Motor neuron (in vitro differentiated cells): ENCODE measurements around the gene CHPT1. TPM values are rescaled to one million over a fixed set of nuclear protein-coding genes. Genes with fewer than 3 reads are reported as not detected.

ENCODE experiments used
- ATAC-seq, 8 experiments: fragments of 200-7000 bp; cut with Tn5 transposase; replicated peaks in 6 of 8; 2 replicates each; pipeline ENCODE4 v1.8.0; 2021; ENCODE audit warnings: mild to moderate bottlenecking in 8 of 8, moderate library complexity in 8 of 8
- H3K27ac ChIP-seq, 2 donors: fragments of 250-450 bp; sonication (Bioruptor Pico); 2 replicates each; pipeline ENCODE4 v1.9.0; 2021; ENCODE audit warnings: antibody characterized with exemption in 2 of 2, mild to moderate bottlenecking in 2 of 2, moderate library complexity in 1 of 2
- H3K4me1 ChIP-seq, 2 donors: fragments of 250-450 bp; sonication (Bioruptor Pico); replicated peaks in 1 of 2; 2 replicates each; pipeline ENCODE4 v1.6.1; 2021; ENCODE audit warnings: antibody characterized with exemption in 2 of 2, mild to moderate bottlenecking in 2 of 2, moderate library complexity in 1 of 2
- H3K4me3 ChIP-seq, 5 donors: fragments of 250-450 bp; sonication (Bioruptor Pico); 2 replicates each; pipeline ENCODE4 v1.9.0; 2021; ENCODE audit warnings: antibody characterized with exemption in 5 of 5, mild to moderate bottlenecking in 5 of 5, moderate library complexity in 4 of 5
- WGBS, 10 experiments: fragments of 450-650 bp; shearing (Covaris generic); methylation state at CpG; one replicate each; pipeline ENCODE4 v1.0.0; 2022; 5-methylcytosine and 5-hydroxymethylcytosine counted together
- in situ Hi-C, 9 experiments: fragments of 400-800 bp; cut with MboI; loops; one replicate each; pipeline ENCODE4 v1.15.0; 2021; ENCODE audit warnings: low sequenced_read_pairs in 9 of 9, low pct_unique_long_range_greater_than_20kb in 2 of 9; ENCODE audit not compliant: unreplicated experiment in 9 of 9
- total RNA-seq, 8 experiments: library from RNA; unstranded; fragments of 300-600 nt; gene quantifications; 2 replicates each; pipeline versions ENCODE4 v1.2.3 to v1.2.4, GENCODE V29; 2022

The CHPT1 gene
- total RNA-seq, 8 experiments from 2014 or later: 13.7 to 124 (median 20.7) TPM

GRCh38 chr12:101691503-101692096 lies 5.8 kb upstream of the CHPT1 start:
- peak in 1 of 8 experiments; percentile 75 for ATAC-seq
- WGBS, 10 experiments: 80 to 100% (median 88%) methylated on average over 1 of the region's 1 CpG; no CpG with 5 or more reads in 5 of the 10 experiments
- Histone ChIP-seq H3K4me1 (peaks cover 7% of the 10 kb centered on the region in 2 donors), H3K27ac (no peak overlapping the region), H3K4me3 (no peak overlapping the region)
- in situ Hi-C loops: no loop called here

DNA sequence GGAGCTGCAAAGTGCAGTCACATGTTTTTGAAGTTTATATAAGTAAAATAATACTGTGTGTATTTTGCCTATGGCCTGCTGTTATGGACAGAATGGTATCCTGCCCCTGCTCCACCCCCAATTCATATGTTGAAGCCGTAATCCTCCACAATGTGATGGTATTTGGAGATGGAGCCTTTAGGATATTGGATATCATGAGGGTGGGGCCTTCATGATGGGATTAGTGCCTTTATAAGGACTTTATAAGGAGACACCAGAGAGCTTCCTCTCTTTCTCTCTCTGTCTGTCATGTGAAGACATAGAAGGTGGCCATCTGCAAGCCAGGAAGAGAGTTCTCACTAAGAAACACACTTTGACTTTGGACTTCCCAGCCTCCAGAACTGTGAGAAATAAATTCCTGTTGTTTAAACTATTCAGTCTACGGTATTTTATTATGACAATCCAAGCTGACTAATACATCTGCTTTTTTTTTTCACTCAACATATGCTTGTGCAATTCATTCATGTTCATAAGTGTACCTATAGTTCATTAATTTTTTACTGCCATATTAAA lies 3.1 kb upstream of the CHPT1 start:
- Histone ChIP-seq H3K27ac (no peak overlapping the region), H3K4me1 (peaks cover 13% of the 10 kb centered on the region in 2 donors), H3K4me3 (no peak overlapping the region)
- ATAC-seq: no peak
- WGBS, 10 experiments: 50 to 100% (median 100%) methylated on average over 1 to 2 of the region's 2 CpGs; no CpG with 5 or more reads in 3 of the 10 experiments
- in situ Hi-C loops: no loop called here

GRCh38 chr12:101694986-101695385 lies 2.5 kb upstream of the CHPT1 start:
- H3K4me1 ChIP-seq: peaks cover 19% of the 10 kb centered on the region in 2 donors
- no peak overlapping the region for H3K27ac ChIP-seq
- in situ Hi-C loops: no loop called here
- no peak for ATAC-seq
- 100% methylated on average over 1 to 2 of the region's 2 CpGs; no CpG with 5 or more reads in 4 of the 10 experiments for WGBS, 10 experiments
- no peak overlapping the region for H3K4me3 ChIP-seq

- ATAC-seq: no peak
- no peak overlapping the region for H3K27ac ChIP-seq
- no peak overlapping the region for H3K4me3 ChIP-seq
- peaks cover 25% of the 10 kb centered on the region in 2 donors for H3K4me1 ChIP-seq
- in situ Hi-C loops: no loop called here
- WGBS, 10 experiments: 80 to 100% (median 100%) methylated on average over 1 of the region's 1 CpG; no CpG with 5 or more reads in 4 of the 10 experiments
These were observed 1.7 kb upstream of the CHPT1 start for GRCh38 chr12:101695706-101696105.

- 26 to 87% (median 58%) methylated on average over 2 to 13 of the region's 18 CpGs for whole genome bisulfite sequencing, 10 experiments
- in situ Hi-C loops: no loop called here
- H3K27ac ChIP-seq: peak overlapping the region; percentile 86 to 88
These were observed 916 bp upstream of the CHPT1 start for GRCh38 chr12:101696251-101697196.

DNA sequence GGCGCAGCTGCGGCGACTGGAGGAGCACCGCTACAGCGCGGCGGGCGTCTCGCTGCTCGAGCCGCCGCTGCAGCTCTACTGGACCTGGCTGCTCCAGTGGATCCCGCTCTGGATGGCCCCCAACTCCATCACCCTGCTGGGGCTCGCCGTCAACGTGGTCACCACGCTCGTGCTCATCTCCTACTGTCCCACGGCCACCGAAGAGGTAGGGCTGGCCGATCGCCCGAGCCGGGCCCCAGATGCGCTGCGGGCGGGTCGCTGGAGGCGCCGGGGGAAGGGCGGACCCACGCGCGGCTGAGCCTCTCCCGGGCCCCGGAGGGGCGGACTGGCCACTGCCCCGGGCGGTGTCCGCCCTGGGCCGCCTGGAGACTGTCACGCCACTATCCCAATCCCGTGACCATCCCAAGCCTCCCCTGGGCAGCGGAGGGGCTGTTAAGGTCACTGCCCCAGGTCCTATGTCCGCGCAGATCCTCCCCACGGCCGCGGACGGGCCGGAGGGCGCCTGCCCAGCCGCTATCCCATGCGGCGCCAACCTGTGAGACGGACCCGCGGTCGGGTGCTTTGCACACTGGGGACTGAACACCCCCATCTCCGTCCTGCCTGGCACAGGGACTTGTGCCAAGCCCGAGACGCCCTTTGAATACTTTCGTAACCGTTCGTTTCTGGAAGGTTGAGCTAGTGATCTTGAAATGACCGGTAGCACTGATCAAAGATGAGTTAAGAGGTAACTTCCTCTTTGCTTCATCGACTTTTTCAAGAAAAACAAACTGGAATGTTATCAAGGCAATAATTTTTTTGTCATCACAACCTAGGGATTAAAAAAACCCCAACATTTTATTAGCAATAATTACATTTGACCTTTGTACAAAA lies 725 bp downstream of the CHPT1 start:
- WGBS, 10 experiments: 0 to 1% (median 0%) methylated on average over 1 to 16 of the region's 67 CpGs; no CpG with 5 or more reads in 3 of the 10 experiments
- Histone ChIP-seq H3K27ac (peak overlapping the region; percentile 86 to 88), H3K4me3 (peak overlapping the region; percentile 70 to 99 (median 75)), H3K4me1 (peaks cover 27 to 29% of the 10 kb centered on the region in 2 donors)
- ATAC-seq: peak; percentile 26 to 73 (median 61)
- in situ Hi-C loops: no loop called here

More at GRCh38 chr12:101696251-101697196, 916 bp upstream of the CHPT1 start:
- ATAC-seq: peak in 4 of 8 experiments; percentile 14 to 22 (median 19)
- Histone ChIP-seq H3K4me3 (peak overlapping the region; percentile 70 to 99 (median 75)), H3K4me1 (peaks cover 25 to 27% of the 10 kb centered on the region in 2 donors)

DNA sequence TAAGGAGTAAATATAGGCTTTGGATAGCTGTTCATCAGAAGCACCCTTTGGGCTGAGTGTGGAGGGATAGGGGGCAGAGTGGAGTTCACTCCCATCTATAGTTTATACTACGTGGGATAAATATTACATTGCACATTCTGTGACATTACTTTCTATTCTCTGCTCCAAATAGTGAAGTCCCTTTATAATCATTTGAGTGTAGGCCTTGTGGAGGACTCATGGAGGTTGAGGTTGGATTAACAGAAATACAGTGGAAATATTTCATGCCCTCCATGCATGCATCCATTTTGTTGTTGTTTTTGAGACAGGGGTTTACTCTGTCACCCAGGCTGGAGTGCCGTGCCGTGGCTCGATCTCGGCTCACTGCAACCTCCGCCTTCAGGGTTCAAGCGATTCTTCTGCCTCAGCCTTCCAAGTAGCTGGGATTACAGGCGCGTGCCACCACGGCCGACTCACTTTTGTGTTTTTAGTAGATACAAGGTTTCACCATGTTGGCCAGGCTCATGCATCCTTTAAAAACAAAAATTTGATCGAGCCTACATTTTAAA lies 1.4 kb downstream of the CHPT1 start:
- Histone ChIP-seq H3K27ac (peak overlapping the region in 1 of 2 donors; percentile 54), H3K4me3 (peak overlapping the region; percentile 70 to 99 (median 75)), H3K4me1 (peaks cover 27 to 29% of the 10 kb centered on the region in 2 donors)
- in situ Hi-C loops: no loop called here
- ATAC-seq: peak in 1 of 8 experiments; percentile 9
- WGBS, 10 experiments: 0 to 80% (median 38%) methylated on average over 1 to 11 of the region's 12 CpGs; no CpG with 5 or more reads in 2 of the 10 experiments

DNA sequence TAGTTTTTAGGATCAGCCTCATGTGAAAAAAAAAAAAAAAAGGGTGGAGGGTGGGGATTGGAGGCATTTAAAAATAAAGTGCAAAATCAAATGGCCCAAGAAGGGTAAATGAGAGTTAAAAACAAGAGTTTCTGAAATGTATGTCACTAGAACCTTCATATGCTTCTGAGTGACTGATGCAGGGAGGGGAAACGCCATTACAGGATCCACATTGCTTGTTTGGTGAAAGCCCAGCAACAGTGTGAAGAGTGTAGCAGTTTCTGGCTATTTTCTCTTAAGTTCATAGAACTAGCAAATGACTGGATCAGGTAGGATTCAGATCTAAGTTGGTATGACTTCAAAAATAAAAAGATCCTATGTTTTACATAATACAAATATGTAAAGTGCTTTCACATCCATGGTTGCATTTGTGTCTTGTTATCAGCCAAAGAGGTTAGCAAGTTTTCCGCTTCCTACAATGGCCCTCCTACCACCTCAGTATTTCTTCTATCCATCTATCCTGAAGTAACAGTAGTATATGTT lies 2.9 kb downstream of the CHPT1 start:
- no peak overlapping the region for H3K4me3 ChIP-seq
- peaks cover 27 to 29% of the 10 kb centered on the region in 2 donors for H3K4me1 ChIP-seq
- H3K27ac ChIP-seq: no peak overlapping the region
- 53 to 100% (median 79%) methylated on average over 1 to 2 of the region's 2 CpGs; no CpG with 5 or more reads in 2 of the 10 experiments for WGBS, 10 experiments
- in situ Hi-C loops: no loop called here
- no peak for ATAC-seq

- no peak overlapping the region for H3K27ac ChIP-seq
- ATAC-seq: no peak
- in situ Hi-C loops: no loop called here
- 63 to 100% (median 85%) methylated on average over 1 to 3 of the region's 3 CpGs; no CpG with 5 or more reads in 1 of the 10 experiments for WGBS, 10 experiments
- no peak overlapping the region for H3K4me3 ChIP-seq
- peaks cover 17 to 20% of the 10 kb centered on the region in 2 donors for H3K4me1 ChIP-seq
These were observed 6.0 kb downstream of the CHPT1 start for GRCh38 chr12:101703487-101703886.

DNA sequence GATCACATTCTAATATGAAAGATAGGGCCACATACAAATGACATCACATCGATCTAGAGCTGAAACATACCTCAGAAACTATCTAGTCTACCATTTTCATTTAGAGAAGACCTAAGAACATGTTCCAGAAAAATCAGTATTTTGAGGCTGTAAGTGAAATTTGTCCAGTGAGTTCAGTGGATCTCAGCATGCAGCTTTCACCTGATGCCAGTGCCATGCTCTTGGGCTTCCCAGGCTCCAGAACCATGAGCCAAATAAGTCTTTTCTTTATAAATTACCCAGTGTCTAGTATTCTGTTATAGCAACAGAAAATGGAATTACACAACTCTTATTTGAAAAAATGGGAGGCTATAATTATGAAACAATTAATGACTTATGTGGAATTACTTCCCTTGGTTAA lies 9.0 kb downstream of the CHPT1 start:
- no peak overlapping the region for H3K27ac ChIP-seq
- WGBS, 10 experiments: 67 to 100% (median 100%) methylated on average over 1 of the region's 1 CpG; no CpG with 5 or more reads in 1 of the 10 experiments
- no peak for ATAC-seq
- in situ Hi-C loops: no loop called here
- no peak overlapping the region for H3K4me3 ChIP-seq
- H3K4me1 ChIP-seq: peaks cover 0 to 4% of the 10 kb centered on the region in 2 donors

DNA sequence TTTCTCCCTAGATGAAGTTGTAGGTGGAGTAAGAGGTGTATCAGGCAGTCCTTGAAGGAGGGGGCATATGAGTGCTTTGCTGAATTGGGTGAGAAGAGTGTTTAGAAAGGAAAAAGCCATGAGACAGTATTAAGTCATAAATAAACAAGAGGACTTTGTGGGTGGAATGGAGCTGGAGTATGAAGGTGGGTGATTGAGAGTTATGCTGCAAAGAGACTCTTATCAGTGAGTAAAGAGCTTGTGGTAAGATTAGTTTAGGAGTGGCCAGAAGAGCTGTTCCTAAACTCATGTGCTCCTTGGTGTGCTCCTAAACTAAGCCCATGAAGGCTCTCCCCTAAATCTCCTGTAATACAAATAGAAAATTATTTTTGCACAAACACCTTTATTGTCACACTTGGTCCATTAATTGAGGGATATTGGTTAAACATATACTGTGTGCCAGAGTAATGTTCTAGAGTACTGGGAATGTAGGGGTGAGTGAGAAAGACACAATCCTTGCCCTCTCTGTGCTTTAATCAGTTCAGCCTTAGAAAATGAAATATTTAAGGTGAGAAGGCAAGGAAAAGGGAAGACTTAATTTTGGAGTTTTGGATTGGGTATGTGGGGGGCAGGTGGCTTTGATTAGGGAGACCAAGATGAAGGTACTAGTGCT lies 9.8 kb downstream of the CHPT1 start:
- Histone ChIP-seq H3K27ac (no peak overlapping the region), H3K4me3 (no peak overlapping the region), H3K4me1 (peaks cover 0 to 4% of the 10 kb centered on the region in 2 donors)
- in situ Hi-C loops: no loop called here
- ATAC-seq: no peak
